Raji (cell line): ENCODE results near the gene SHF.

Experiments
- POLR2A ChIP-seq: IDR thresholded peaks from 2 replicates; pipeline ENCODE4 v1.6.1; 2011; ENCODE audit warnings: low read depth, low read length, control low read depth; ENCODE audit not compliant: insufficient read depth

SHF gene

DNA sequence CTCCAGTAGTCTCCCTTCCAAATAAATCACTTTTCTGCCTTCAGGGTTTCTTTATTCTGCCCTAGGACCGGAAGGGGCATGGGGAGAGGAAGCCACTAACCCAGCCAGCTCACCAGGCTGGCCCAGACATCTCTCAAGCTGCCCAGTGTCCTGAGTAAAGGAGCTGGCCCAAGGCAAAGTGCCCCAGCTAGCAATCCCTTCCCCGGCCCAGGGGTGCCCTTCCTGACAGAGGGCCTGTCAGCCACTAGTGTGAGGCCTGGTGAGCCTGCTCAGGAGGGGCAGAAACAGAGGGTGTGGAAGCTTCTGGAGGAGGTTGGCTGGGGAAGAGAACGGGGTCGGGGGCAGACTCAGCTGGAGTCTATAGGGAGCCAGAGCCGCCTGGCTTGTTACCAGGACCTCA is 22.2 kb downstream of the SHF start:
- TF ChIP-seq POLR2A, result no peak

DNA sequence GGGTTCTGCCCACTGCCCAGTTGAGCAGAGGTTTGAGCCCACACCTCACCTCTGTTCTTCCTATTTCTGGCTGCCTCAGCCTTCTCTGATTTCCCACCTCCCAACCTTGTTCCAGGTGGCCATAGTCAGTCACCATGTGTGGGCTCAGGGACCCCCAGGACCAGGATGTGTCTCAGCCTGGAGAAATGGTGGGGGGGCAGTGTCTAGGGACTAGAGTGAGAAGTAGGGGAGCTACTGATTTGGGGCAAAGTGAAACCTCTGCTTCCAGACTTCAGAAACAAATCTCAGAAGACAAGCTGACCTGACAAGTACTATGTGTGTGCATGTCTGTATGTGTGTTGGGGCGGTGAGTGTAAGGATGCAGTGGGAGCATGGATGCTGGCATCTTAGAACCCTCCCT is 22.9 kb downstream of the SHF start:
- no peak for TF ChIP-seq POLR2A

- no peak for TF ChIP-seq POLR2A
These were observed 24.3 kb downstream of the SHF start for GRCh38 chr15:45163508-45163856.

DNA sequence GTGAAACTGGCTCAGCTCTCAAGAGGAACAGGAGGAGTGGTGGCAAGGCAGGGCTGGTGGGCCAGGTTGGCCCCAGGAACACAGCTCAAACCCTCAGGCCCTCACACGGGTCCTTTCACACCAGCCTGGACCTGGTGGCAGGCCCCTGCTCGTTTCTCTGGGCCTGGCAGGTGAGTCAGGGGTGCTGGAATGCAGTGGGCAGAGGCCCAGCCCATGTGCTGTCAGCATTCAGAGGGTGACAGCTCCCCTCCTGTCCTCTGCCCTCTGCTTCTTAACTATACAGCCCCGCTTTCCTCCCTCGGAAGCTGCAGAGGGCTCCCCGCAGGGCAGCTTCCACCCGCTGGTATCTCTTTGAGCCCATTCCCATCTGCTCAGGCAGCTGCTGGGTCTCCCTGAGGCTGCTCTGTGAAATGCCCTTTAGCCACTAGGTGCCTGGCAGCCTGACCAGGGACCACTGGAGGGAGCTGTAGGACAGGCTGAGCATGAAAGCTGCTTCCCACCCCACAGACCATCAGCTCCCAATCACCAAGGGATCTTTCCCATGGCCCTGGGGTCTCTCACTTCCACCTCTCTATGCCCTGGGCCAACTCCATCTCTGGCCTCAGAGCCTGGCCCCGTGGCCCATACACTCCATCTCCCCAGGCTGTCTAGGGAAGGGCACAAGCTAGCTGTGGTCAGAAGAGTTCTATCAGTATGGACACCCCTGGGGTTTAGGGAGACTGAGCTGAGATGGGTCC is 24.8 kb downstream of the SHF start:
- TF ChIP-seq POLR2A, result 0 out of 2 replicates have a peak, but pooled peaks have one; percentile 13

- TF ChIP-seq POLR2A, result no peak
These were observed 26.1 kb downstream of the SHF start for GRCh38 chr15:45161666-45162065.

DNA sequence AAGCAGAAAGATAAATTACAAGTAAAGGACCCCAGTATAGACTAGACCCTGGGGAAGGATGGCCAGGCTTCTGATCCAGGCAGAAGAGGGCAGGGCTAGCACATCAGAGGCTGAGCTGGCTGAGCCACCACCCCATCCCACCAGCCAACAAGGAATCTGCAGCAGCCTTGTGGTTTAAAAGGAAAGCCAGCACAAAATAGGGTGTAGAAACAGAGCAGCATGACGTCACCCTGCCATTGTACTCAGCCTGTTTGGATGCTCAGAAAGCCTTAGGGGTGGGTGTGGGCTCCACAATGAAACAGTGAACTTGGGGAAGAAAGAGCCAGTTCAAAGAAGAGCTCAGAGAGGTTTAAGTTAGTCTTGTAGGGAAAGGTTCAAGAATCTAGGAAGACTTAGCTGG is 29.8 kb downstream of the SHF start:
- TF ChIP-seq POLR2A, result no peak

GRCh38 chr15:45156744-45157455 is 30.9 kb downstream of the SHF start:
- TF ChIP-seq POLR2A, result no peak

- TF ChIP-seq POLR2A, result no peak
These were observed 32.0 kb downstream of the SHF start for GRCh38 chr15:45155739-45156138.

- TF ChIP-seq POLR2A, result no peak
These were observed 35.6 kb downstream of the SHF start for GRCh38 chr15:45151998-45152828.

DNA sequence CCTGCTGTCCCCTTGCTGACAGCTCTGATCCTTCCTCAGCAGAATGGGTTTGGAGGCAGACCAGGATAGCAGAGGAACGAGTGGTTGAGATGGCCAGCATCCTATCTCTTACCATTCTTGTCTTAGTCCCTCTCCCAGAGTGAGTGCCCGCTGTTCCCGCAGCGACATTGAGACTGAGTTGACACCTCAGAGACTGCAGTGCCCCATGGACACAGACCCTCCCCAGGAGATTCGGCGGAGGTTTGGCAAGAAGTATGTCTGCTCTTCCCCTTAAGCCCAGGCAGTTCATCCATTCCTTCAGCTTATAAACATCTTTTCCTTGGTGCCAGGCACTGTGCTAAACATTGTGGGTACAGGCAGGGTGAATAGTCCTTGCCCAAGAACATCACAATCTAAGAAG is 36.8 kb downstream of the SHF start:
- no peak for TF ChIP-seq POLR2A

- no peak for TF ChIP-seq POLR2A
These were observed 37.3 kb downstream of the SHF start for GRCh38 chr15:45150481-45150880.

DNA sequence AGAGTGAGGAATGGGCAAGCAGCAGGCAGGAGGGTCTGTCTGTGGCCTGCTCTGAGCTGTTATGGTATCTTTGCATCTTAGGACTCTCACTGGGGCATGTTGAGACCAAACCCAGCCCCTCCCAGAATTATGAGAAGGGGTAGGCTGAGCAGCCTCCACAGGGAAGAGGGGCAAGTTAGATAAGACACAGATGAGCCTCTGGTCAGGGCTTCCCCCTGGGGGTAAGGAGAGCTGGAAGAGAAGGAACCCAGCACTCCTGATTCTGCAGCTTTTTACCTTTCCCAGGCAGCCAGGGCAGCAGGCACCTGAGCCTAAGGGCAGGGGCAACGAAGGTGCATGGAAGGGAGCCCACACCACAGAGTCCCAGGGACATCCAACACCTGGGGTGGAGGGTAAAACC is 38.7 kb downstream of the SHF start:
- TF ChIP-seq POLR2A, result no peak

DNA sequence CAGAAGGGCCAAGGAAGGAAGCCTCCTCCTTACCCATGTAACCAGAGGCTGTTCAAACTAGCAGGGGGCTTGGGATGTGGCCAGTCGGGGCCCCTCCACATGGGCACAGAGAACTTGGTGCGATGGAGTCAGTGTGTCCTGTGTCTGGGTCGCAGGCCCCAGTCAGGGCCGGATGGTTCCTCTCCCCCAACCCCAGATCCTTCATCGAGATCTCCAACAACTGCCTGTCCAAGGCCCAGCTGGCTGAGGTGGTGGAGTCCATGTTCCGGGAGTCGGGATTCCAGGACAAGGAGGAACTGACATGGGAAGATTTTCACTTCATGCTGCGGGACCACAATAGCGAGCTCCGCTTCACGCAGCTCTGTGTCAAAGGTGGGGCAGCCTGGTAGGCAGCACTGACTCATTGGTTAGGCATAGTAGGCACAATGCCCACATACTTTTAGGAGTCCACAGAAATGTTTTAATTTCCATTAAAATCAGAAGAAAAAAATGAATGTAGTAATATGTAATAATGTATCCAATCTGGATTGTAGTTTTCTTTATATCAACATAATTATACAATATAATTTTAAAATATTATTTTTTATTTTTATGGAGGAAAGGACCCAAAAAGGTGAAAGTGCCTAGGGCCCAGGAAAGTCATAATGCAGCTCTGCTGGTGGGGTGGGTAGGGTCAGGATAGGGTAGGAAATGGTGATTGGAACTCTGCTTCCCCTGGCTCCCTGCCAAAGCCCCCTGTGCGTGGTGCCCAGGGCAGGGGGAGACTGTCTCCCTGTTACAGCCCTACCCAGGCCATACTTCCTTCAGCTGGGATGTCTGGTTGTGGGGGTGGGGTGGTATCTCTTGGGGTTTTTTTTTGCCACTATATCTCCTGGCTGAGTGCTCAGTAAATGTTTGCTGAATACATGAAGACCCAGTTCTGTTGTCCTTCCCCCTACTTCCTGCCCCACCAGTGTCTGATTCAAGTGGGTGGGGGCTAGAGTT is 39.4 kb downstream of the SHF start:
- TF ChIP-seq POLR2A, result no peak

DNA sequence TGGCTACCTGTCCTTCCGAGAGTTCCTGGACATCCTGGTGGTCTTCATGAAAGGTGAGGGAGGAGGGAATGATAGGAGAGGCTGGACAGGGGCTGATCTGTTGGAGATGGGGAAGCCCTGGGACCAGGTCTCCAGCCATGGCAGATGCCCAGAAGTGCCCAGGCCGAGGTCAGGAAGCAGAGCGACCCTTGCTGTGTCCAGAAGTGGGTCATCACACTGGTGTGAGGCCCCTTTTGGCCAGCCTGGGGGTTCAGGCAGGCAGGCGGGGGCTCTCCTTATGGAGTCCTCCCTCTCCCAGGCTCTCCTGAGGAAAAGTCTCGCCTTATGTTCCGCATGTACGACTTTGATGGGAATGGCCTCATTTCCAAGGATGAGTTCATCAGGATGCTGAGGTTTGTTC is 40.2 kb downstream of the SHF start:
- no peak for TF ChIP-seq POLR2A

- no peak for TF ChIP-seq POLR2A
These were observed 41.4 kb downstream of the SHF start for GRCh38 chr15:45146405-45146804.
